Islet of Langerhans (tissue), 1 donor: ENCODE measurements around the gene CSRNP3.

Source experiments
- FAIRE-seq: peaks from one replicate; lab custom pipeline; 2011; peaks lifted over from hg19 to GRCh38; lab: Jason Lieb, UNC

The CSRNP3 gene

DNA sequence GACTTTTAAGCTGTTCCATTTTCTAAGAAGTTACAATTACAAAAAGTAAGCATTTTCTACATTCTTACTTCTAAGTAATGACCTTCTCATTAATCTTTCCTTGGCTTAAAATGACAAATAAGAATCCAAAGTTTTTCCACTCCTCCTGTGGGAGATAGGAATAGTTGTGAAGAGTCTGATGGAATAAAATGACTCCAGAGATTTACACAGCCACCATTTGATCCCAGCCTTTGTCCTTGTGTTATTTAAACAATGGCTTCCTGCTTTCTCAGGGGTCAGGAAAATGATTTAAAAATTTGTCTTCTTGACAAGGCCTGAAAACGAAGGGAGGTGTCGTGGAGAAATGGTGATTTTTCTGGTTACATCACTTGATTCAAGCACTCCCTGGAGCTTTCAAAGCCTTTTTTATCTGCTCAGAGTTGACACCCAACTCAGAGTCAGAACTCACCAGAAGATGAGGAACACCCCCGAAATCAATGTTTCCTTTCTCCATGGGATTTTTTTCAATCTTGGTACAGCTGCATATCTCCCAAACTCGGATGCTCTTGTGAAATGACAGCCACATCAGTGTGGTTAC lies 218.0 kb downstream of the CSRNP3 start:
- no peak for FAIRE-seq

DNA sequence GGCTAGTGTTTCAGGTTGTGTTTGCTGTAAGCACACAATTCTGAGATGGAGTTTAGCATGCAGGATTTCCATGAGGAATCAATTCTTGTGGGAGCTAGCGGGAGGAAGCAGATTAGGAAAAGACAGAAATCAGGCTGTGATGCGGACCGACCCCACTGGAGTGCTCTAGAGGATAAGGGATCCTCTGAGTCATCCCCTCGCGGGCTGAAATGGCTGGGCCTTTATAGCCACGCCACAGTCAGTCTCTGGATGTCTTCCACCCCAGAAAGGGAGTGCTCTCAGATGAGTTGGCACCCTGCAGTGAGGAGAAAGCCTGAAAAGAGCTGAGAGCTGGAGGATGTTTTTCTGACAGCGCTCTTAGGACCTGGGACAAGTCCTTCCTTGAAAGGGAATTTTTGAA lies 222.1 kb downstream of the CSRNP3 start:
- no peak for FAIRE-seq

DNA sequence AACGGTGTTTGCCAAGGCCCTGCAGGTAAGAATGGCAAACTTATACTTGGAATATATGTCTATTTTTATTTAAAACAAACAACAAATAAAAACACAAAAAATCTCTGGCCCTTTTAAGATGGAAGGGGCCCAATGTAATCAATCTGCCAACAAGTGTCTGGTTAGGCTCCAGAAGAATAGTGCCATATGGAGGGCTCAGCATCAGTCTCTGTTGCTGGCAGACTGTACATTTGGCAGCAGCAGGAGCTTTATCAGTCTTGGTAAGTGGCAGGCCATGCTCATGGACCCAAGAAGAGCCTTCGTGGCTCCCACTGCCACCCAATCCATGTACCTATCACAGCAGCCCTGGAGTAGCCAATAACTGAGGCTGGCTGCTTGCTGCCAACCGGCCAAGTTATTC lies 223.4 kb downstream of the CSRNP3 start:
- no peak for FAIRE-seq

DNA sequence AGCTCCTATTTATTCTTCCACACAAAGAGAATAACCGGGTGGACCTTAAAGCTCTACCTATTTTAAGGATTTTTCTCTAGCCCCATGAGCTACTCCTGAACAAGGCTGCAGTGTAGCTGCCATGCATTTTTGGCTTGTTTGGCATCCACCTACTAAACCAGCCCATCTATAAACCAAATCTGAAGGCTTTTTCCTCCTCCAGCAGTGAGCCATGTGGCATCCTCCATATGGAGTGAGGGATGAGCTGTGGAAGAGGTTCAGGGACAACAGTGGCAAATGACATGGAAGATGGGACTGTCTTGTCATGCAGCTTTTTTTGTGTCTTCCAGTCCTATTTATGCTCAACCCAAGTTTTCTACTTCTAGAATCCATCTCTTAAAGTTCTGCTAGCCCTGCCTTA lies 224.3 kb downstream of the CSRNP3 start:
- FAIRE-seq: no peak

DNA sequence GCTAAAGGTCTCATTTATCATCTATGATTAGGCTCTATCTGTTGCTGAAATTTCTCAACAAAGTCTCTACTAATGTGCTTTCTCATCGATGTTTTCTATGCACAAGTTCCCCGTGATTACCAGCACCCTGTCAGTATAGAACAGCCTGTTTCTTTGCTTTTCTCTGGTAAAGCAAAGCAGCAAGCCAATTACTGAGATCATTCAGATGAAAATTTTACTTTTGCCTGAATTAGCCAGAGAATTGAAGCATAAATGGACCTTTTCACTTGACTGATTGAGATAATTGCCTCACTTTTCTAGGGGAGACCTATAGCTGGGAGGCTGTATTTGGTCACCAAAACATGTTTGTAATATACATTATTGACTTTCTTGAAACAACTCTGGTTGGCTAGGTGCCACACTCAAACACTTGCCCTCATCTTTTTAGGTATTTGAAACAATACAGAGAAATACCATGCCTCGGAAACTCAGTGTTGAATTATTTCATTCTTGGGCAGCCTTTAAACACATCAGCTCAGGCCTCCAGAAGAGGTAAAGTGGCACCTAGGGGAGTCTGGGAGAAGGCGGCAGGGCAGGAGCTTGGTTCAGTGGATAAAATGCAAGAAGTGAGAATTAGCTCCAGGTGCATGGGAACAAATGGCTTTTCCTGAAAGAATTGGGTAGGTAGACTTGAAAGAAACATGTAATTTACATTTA lies 228.4 kb downstream of the CSRNP3 start:
- FAIRE-seq: peak; percentile 21

DNA sequence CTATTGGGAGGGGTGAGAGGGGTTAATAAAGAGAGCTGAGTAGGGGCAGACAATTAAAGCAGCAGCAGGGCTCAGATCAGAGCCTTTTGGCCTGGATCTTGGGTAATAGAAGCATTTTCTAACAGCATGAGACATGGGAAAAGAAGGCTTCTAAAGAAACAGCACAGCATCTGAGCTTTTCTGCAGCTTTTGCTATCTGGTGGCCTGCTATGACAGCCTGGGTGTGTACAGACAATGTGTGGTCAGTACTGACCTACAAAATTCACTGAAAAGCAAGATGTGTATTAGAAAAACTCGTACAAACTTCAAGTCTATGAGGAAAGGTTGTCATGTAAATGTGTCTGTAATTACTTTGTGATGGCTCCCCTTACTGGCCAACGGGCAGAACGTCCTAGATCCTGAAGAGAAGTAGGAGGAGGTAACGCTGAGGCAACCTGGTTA lies 229.0 kb downstream of the CSRNP3 start:
- FAIRE-seq: peak; percentile 90

DNA sequence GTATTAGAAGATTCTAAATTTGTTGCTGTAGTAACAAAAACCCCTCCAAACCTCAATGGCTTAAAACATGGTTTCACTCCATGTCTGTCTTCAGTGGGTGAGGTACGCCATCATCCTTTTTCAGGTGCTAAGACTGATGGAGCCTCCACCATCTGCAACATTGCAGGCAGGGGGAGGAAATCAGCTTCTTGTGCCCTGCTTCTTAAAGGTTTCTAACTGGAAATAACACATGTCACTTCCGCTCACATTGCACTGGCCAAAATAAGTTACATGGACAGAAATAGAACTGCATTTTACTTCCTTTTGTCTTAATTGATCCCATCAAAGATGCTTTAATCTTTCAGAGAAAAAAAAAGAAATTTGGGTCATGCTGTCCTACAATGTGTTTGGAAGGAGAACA lies 230.4 kb downstream of the CSRNP3 start:
- FAIRE-seq: no peak

DNA sequence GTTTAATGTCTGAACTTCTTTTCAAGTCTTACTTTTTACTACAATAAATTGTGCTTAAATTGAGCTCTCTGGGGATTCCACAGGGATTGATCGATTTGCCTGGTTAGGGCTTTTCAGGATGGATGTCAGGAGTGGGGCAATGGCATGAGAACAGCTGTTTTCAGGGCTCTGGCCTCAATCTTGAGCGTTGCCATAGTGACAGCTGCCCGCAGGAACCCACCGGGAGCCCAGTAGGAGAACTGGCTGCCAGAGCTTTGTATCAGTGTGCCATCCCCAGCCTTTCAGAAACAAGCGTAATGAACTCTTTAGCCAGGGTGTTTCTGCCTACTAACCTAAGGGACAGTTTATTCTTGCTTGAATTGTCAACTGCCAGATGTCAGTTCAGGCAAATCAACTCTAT lies 231.0 kb downstream of the CSRNP3 start:
- no peak for FAIRE-seq

DNA sequence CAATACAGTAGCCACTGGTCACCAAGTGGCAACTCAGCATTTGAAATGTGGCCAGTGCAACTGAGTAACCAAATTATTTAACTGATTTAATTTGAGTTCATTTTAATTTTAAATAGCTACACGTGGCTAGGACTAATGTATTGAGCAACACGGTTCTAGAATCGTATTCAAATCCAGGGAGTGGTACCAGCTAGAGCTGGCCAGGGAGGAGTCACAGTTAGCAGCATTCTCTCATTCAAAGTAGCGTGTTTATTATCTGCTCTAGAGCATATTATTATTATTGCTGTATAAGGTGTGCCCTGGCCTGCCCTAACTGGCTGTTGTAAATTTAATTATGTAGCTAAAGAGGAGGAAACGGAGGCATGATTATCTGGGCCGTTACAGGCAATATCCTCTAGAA lies 231.6 kb downstream of the CSRNP3 start:
- no peak for FAIRE-seq

DNA sequence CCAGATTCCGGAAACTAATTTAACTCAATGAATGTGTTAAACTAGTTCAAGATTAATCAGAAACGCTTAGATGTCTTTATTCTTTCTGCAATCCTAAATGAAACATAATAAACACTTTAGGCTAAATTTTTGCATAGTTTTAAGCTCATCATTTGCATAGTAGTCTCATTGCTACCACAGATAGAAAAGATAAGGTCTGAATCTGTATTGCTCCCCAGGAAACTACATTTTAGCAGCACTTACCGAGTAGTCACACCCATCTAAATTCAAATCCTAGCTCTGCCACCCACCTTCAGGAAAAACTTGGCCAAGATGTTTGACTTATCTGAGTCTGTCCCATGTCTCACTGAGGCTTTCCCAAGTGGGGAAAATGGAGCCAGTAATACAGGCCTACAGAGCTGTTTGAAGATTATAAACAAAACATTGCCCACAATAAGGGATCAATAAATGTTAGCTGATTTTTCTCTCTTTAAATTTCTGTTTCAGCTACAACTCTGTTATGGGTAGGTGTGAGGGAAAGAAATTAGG lies 237.5 kb downstream of the CSRNP3 start:
- FAIRE-seq: no peak

DNA sequence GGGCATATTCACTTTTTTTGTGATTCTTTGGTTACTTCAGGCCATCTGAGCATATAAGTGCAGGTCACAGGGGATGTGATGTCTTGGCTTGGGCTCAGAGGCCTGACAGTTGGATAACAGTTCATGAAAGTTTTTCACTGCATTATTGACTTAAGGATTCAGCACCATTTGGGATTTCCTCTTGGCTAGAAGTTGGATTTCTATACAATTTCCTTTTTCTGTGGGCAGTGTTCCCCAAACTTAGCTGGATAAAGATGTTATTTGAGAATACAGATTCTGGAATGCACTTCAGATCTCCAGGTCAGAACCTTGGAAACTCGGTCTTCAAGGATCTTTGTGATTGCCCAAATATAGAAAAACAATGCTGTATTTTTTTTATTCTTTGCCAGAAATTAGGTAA lies 246.6 kb downstream of the CSRNP3 start:
- no peak for FAIRE-seq

DNA sequence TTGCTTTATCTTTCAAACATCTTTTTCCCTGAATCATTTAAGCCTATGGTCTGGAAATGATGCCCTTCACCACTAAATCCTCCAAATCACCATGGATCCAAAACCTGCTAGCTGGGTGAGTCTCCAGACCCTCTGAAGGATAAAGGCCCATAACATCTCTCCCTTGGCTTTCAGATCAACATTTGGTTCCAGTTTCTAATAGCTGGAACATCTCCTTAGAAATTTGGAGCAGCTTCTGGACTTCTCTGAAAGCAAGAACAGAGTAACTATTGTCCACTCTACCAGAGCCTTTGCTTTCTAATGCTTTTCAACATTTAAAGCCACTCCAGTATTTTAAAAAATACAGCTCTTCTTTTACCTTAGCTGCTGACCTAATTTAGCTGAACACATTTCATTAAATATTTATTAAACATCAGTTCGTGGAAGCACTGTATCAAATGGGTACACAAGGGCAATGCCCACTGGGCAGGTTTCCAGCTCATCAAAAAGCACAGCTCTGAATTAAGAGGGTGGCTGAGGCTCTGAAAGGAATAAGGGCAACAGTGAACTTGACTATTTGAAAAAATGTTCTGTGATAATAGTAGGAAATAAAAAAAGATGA lies 249.2 kb downstream of the CSRNP3 start:
- no peak for FAIRE-seq

DNA sequence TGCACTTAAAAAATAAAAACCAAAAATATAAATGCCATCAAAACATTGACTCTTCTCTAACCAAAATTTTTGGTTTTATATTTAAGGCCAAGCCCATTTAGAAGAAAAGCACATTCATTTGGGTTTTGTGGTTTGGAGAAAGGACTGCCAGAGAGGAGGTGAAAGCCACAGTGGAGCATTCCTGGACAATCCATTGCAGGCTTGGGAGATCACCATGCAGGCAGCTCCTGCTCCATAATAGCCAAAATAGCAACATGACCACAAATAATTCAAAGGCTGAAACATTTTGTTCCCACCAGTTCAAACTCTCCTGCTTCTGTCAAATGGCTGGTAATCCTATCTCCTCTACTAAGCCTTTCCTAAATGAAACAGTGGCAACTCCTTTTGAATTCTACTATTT lies 251.0 kb downstream of the CSRNP3 start:
- no peak for FAIRE-seq

DNA sequence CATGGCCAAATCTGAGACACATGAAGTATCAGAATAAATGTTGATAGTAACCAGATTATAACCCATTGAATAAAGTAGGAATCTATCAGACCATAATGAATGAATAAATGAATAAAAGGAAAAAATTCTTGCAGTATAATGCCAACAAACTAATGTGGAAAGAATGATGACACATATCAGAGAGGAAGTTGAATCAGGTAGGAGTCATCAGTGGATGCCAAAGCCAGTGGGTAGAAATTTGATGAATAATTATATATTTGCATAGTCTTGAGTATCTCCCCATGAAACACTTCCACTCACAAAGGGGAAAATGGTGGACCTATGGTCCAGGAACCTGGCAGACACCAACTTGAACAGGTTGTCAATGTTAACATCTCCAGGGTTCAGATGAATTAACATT lies 255.9 kb downstream of the CSRNP3 start:
- no peak for FAIRE-seq
